ENCODE results near the gene PLPPR2.

The PLPPR2 gene

GRCh38 chr19:11359421-11359820 is 4.2 kb downstream of the PLPPR2 start:
- Mint-ChIP-seq H3K4me3 (no peak overlapping the region), H3K4me1 (peaks cover 10% of the 10 kb centered on the region), H3K27ac (no peak overlapping the region), H3K36me3 (peaks cover under 1% of the 10 kb centered on the region), H3K27me3 (no peaks in the 10 kb centered on the region), H3K9me3 (no peaks in the 10 kb centered on the region)

DNA sequence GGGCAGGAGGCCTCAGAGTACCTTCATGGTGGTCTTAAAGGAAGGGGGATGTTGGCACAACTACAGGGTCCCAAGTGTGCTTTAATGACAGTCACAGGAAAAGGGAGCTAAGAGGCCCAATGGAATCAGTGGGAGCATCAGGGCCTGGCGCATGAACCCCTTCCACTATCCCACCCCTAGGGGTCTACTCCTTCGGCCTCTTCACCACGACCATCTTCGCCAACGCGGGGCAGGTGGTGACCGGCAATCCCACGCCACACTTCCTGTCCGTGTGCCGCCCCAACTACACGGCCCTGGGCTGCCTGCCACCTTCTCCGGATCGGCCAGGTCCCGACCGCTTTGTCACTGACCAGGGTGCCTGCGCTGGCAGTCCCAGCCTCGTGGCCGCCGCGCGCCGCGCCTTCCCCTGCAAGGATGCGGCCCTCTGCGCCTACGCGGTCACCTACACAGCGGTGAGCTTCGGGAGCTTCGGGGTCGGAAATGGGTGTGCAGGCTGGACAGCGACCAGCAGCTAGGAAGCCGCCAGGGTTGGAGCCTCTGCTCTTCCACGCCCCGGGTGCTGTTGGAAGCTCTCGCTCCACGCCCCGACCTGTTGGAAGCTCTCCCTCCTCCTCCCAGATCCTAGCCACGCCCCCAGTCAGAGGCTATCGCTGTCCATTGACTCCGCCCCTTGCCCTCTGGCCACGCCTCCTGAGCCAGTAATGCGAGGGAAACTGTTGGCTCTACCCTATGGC is 6.0 kb downstream of the PLPPR2 start:
- Mint-ChIP-seq H3K4me1 (peaks cover 3% of the 10 kb centered on the region), H3K9me3 (no peaks in the 10 kb centered on the region), H3K27me3 (no peaks in the 10 kb centered on the region)

GRCh38 chr19:11361771-11362731 is 6.8 kb downstream of the PLPPR2 start:
- Mint-ChIP-seq H3K27me3 (no peaks in the 10 kb centered on the region), H3K36me3 (peaks cover 2% of the 10 kb centered on the region), H3K4me1 (no peaks in the 10 kb centered on the region), H3K27ac (no peak overlapping the region), H3K4me3 (no peak overlapping the region), H3K9me3 (no peaks in the 10 kb centered on the region)

More for the DNA sequence above, 6.0 kb downstream of the PLPPR2 start:
- Mint-ChIP-seq H3K4me3 (no peak overlapping the region), H3K27ac (no peak overlapping the region), H3K36me3 (peaks cover 2% of the 10 kb centered on the region)

- no peaks in the 10 kb centered on the region for H3K4me1 Mint-ChIP-seq
- no peak overlapping the region for H3K4me3 Mint-ChIP-seq
- no peaks in the 10 kb centered on the region for H3K27me3 Mint-ChIP-seq
- H3K27ac Mint-ChIP-seq, result no peak overlapping the region
- peaks cover 7% of the 10 kb centered on the region for H3K36me3 Mint-ChIP-seq
- no peaks in the 10 kb centered on the region for H3K9me3 Mint-ChIP-seq
These were observed 8.6 kb downstream of the PLPPR2 start for GRCh38 chr19:11363881-11364280.

DNA sequence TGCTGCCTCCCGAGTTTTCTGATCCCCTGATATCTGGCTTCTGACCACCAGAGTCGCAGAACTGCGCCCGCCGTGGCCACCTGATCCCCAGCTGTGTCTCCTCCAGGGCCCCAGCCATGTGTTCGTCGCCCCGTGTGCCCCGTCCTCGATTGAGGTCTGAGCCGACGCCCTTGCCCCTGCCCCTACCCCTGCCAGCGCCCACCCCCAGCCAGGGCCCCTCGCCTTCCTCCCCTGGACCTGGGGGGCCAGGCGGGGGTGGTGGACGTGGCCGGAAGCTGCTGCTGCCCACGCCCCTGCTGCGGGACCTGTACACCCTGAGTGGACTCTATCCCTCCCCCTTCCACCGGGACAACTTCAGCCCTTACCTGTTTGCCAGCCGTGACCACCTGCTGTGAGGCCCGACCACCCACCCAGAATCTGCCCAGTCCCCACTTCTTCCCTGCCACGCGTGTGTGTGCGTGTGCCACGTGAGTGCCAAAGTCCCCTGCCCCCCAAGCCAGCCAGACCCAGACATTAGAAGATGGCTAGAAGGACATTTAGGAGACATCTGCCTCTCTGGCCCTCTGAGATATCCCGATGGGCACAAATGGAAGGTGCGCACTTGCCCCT is 9.2 kb downstream of the PLPPR2 start:
- Mint-ChIP-seq H3K9me3 (no peaks in the 10 kb centered on the region), H3K27me3 (no peaks in the 10 kb centered on the region), H3K4me1 (no peaks in the 10 kb centered on the region), H3K4me3 (no peak overlapping the region), H3K36me3 (peaks cover 10% of the 10 kb centered on the region), H3K27ac (no peak overlapping the region)

GRCh38 chr19:11364935-11365334 is 9.7 kb downstream of the PLPPR2 start:
- Mint-ChIP-seq H3K9me3 (no peaks in the 10 kb centered on the region), H3K36me3 (peaks cover 13% of the 10 kb centered on the region), H3K27me3 (no peaks in the 10 kb centered on the region), H3K27ac (no peak overlapping the region), H3K4me3 (no peak overlapping the region), H3K4me1 (no peaks in the 10 kb centered on the region)

GRCh38 chr19:11365557-11366117 is 10.4 kb downstream of the PLPPR2 start:
- Mint-ChIP-seq H3K4me3 (no peak overlapping the region), H3K9me3 (no peaks in the 10 kb centered on the region), H3K4me1 (peaks cover under 1% of the 10 kb centered on the region), H3K36me3 (peaks cover 14% of the 10 kb centered on the region), H3K27me3 (no peaks in the 10 kb centered on the region), H3K27ac (no peak overlapping the region)

DNA sequence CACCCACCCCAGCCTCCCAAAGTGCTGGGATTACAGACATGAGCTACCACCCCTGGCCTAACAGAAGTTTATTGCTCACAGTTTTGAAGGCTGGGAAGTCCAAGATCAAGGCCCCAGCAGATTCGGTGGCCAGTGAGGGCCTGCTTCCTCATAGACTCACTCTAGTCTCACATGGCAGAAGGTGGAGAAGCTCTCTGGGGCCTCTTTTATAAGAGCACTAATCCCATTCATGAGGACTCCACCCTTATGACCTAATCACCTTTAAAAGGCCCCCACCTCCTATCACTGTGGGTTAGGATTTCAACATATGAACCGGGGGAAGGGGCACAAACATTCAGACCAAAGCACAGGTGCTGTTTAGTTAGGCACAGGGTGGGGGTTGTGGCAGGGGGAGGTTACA is 12.3 kb downstream of the PLPPR2 start:
- Mint-ChIP-seq H3K9me3 (no peaks in the 10 kb centered on the region), H3K4me3 (no peak overlapping the region), H3K36me3 (peaks cover 22% of the 10 kb centered on the region), H3K27ac (no peak overlapping the region), H3K4me1 (peaks cover 4% of the 10 kb centered on the region), H3K27me3 (no peaks in the 10 kb centered on the region)

- H3K36me3 Mint-ChIP-seq, result peaks cover 19% of the 10 kb centered on the region
- H3K27me3 Mint-ChIP-seq, result no peaks in the 10 kb centered on the region
- no peak overlapping the region for H3K4me3 Mint-ChIP-seq
- H3K27ac Mint-ChIP-seq, result no peak overlapping the region
- peaks cover 10% of the 10 kb centered on the region for H3K4me1 Mint-ChIP-seq
- no peaks in the 10 kb centered on the region for H3K9me3 Mint-ChIP-seq
These were observed 15.5 kb downstream of the PLPPR2 start for GRCh38 chr19:11370744-11371143.

DNA sequence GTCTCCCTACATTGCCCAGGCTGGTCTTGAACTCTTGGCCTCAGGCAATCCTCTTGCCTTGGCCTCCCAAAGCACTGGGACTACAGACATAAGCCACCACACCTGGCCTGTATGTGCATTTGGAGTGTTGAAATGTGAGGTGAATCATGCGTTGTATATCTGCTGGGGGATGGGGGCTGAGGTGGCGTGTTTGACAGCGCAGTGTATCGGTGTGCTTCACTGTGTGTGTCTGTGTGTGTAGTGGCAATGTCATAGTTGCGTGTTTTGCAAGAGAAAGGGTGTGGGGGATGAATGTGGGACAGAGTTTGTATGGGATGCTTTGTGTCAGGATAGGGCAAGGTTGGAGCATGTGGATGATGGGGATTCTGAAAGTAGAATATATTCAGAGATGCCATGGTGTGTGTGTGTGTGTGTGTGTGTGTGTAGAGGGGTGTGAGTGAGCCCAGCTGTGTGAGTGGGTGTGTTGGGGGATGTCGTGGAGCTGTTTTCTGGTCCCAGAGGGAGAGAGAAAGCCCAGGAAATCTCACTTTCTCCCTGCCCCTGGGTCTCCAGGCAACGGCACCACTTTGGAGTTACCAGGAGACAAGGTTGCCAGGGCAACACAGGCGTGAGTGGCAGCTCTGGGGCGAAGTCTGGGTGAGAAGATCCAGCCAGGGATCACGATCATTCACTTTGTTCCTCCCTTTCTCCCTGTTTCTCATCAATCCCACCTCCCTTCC is 18.1 kb downstream of the PLPPR2 start:
- Mint-ChIP-seq H3K4me1 (peaks cover 29% of the 10 kb centered on the region), H3K27me3 (no peaks in the 10 kb centered on the region), H3K4me3 (no peak overlapping the region), H3K9me3 (no peaks in the 10 kb centered on the region), H3K27ac (no peak overlapping the region), H3K36me3 (peaks cover 26% of the 10 kb centered on the region)

DNA sequence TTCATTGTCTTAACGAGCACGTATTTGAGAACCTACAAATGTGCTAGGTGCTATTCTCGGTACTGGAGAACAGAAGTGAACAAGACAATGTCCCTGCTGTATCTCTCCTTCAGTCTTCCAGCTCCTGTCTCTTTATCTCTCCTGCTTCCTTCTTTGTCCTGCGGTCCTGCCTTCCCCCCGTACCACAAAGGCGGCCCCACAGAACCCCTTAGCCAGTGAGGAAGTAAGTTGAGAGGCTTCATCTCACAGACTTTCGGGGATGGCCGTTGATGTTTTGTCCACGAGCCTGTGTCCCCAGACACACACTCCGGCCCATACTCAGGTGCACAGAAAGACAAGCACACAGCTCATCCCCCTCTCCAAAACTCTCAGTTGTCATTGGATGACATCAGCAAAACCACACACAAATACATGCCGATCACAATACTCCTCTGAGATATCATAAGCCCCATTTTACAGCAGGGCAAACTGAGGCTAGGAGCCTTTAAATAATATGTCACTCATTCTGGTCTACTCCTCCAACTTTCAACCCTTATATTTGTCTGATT is 18.7 kb downstream of the PLPPR2 start:
- Mint-ChIP-seq H3K27me3 (no peaks in the 10 kb centered on the region), H3K4me1 (peaks cover 35% of the 10 kb centered on the region), H3K27ac (no peak overlapping the region), H3K4me3 (no peak overlapping the region), H3K9me3 (no peaks in the 10 kb centered on the region), H3K36me3 (peaks cover 24% of the 10 kb centered on the region)

DNA sequence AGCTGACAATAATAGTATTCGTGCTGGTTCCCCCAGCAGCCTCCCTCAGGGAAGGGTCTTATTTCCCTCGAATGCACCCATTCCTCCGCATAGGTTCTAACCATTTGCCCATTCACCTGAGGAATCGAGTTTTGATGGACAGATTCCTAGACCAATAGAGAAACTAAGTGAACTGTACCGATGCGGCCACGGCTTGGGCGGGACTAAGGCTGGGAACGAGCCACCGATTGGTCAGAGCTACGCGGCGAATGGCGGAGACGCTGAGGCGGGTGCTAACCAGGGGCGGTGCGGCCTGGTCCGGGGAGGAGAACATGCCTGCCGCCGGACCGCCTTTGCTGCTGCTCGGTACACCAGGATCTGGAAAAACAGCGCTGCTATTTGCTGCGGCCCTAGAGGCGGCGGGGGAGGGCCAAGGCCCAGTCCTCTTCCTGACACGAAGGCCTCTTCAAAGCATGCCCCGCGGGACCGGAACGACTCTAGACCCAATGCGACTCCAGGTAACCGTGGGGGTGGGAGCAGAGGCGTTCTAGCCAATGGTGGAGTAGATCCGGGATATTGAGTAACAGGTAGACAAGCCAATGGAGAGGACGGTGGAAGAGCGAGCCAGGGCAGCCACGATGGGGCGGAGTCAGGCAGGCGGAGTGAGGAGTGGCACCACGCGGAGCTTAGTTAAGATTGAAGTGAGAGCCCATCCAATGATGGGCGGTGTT is 19.4 kb downstream of the PLPPR2 start, which contains the start of gene SWSAP1:
Gene SWSAP1 (plus strand): TSS at position 234 of the 710 bp plus-strand sequence. CDS start 15 bp downstream, at position 249.
- Mint-ChIP-seq H3K27me3 (no peaks in the 10 kb centered on the region), H3K4me3 (no peak within 1 kb of the TSS), H3K27ac (no peak within 1 kb of the TSS)

GRCh38 chr19:11375143-11375948 is 20.1 kb downstream of the PLPPR2 start:
- Mint-ChIP-seq H3K4me3 (no peak overlapping the region), H3K27ac (no peak overlapping the region), H3K9me3 (no peaks in the 10 kb centered on the region), H3K27me3 (no peaks in the 10 kb centered on the region), H3K4me1 (peaks cover 42% of the 10 kb centered on the region), H3K36me3 (peaks cover 19% of the 10 kb centered on the region)

More for the DNA sequence above, 19.4 kb downstream of the PLPPR2 start, which contains the start of gene SWSAP1:
- H3K36me3 Mint-ChIP-seq, result peaks cover 19% of the 10 kb centered on the region
- H3K4me1 Mint-ChIP-seq, result peaks cover 35% of the 10 kb centered on the region
- no peaks in the 10 kb centered on the region for H3K9me3 Mint-ChIP-seq
